NCI-H146 treated with DMSO at 0.1 percent for 48 hours (cell line): Measurements from ENCODE around the gene NRXN3.

Source experiments
- DNase-seq: peaks from one replicate; lab custom pipeline; 2025; ENCODE audit not compliant: unreplicated experiment; lab: John Stamatoyannopoulos, UW

NRXN3 gene

GRCh38 chr14:79044894-79045624 lies 874.9 kb downstream of the NRXN3 start:
- DNase-seq, result peak; percentile 67

DNA sequence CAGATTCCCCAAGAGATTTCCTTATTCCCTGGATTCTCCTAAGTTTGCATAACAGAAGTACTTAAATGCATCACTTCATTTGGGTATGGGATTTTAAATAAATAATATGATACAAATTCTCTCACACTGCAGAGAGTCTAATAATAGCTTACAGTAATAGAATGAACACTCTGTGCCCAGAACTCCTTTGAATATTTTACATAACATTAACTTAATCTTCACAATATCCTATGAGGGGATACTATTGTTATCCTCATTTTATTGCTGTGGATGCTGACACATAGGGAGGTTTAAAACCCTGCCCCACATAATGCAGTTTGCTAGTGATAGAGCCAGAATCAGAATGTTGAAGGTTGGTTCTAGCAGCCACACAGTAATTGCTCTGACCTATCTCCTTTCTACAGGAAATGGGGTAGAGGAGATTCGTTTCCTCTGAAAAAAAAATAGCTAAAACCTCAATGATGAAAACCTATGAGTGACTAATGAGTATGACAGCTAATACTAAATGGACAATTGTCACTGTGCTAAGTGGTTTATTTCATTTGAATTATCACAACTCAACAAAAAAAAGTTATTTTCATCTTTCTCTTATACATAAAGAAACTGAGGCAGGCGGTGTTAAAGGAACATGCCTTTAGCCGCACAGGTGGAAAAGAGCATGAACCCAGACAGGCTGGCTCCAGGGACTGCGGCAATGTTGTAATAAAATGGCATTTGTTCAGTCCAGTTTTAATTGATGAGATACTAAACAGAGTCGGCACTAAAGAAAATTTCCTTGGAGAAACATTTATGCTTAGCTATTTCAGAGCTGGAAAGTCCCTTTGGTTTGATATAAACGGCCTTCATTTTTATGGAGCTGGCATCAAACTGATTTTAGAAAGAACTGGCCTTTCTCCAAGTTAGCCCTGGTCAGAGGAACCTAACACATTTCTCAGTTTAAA lies 880.9 kb downstream of the NRXN3 start:
- DNase-seq, result no peak

DNA sequence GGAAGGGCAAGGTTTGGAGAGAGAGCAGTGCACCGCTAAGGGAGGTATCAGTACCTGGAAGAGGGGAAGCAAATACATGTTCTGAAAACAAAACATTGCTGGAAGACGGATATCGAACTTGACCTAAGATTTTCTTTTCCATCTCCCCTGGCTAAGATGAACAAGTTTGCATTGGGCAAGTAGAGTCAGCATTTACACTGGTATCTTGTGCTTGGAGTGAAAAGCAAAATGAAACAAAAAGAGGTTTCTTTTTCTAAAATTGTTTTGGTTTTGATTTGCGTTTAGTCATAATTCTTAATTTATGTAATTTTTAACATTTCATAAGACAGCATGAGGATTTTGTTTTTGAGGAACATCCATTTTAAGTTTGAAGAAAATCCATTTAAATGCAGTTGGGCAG lies 881.6 kb downstream of the NRXN3 start:
- no peak for DNase-seq

DNA sequence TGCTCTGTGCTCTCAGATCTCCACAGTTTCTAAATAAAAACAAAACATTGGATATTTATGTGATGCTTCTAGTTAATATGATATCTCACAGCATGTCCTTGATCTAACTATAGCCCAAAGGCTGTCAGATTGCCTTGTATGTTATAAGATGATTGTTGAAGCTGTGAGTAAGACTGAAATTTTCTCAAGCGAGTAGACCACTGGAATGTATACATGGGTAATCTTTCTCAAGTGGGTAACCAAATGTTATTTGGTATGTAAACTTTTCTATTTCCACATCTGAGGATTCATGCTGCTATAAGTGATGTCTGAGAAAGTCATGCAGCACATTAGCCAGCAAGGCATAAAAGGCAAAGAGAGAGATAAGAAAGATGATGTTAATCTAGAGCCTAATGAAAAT lies 886.7 kb downstream of the NRXN3 start:
- DNase-seq, result no peak

GRCh38 chr14:79057333-79057732 lies 887.2 kb downstream of the NRXN3 start:
- DNase-seq, result no peak

DNA sequence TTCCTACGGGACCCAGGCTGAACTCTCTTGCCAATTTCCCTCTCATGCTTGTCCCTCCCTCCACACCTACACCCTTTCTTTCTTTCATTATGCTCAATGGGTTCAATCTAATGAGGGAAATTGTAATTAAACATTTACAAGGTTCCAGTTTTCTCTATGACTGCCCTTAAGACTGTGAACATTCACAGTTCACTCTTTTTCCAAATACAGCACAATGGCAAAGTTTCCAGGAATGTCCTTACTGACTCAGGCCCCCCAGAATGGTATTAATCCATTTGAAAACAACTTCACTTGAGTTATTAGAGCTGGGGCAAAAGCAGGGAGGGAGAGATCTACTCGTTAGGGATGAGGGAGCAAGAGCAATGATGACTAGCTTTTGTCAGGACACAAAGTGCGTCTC lies 892.1 kb downstream of the NRXN3 start:
- DNase-seq, result no peak

DNA sequence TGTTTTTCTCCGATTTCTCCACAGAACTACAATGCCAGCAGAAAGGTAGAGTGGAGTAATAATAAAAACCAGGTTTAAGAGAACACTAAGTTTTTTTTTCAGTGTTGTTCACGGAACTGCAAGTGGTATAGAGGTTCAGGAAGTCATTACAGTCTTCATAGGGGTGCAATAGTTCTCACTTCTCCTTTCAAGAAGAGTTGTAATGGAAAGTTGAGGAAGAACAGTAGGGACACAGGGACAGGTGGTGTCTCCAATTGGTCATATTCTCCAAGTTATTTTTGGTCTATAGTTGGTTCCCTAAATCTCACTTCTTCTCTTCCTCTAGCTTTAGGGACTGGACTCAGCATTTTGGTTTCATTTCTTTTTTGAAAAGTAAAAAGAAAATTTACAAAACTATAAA lies 894.0 kb downstream of the NRXN3 start:
- DNase-seq, result no peak

- no peak for DNase-seq
Measured at GRCh38 chr14:79074510-79074909, 904.3 kb downstream of the NRXN3 start.

- DNase-seq, result no peak
Measured at GRCh38 chr14:79076428-79076827, 906.3 kb downstream of the NRXN3 start.

GRCh38 chr14:79077096-79077495 lies 906.9 kb downstream of the NRXN3 start:
- DNase-seq, result peak; percentile 64

DNA sequence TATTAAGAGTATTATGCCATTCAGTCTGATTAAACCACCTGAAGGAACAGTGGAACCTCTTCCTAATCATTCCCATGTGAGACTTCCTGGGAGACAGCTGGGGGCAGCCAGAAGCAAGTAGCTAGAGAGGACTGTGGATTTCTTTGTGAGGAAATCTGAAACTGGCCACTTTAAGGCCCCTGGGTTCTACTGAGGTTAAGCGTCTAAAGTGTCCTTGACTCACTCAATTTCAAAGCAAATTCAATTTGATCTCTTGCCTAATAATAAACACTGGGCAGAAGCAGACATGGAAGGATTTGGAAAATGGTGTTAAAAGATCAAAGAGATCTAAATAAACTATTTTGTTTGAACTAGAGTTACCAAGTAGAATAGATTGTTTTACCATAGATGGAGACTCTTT lies 909.9 kb downstream of the NRXN3 start:
- no peak for DNase-seq

- no peak for DNase-seq
Measured at GRCh38 chr14:79082883-79083282, 912.7 kb downstream of the NRXN3 start.

DNA sequence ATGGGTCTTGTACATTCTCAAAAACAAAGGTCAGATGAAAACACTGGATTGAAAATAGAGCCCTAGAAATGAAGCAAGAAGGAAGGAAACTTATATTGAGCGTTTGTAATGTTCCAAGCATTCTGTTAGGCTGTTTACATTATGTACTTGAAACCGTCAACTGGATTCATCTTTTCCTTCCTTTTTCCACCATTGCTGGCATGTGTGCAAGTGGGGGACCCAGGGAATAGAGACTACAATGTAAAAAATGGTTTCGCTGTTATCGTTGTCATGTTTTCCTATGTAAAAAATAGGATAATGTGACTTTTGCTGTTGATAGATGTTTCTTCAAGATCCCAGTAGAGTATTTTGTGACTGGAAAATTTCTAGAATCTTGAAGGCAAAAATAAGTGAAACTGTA lies 913.2 kb downstream of the NRXN3 start:
- DNase-seq, result no peak

- DNase-seq, result no peak
Measured at GRCh38 chr14:79084861-79085260, 914.7 kb downstream of the NRXN3 start.

- no peak for DNase-seq
Measured at GRCh38 chr14:79089576-79089975, 919.4 kb downstream of the NRXN3 start.

DNA sequence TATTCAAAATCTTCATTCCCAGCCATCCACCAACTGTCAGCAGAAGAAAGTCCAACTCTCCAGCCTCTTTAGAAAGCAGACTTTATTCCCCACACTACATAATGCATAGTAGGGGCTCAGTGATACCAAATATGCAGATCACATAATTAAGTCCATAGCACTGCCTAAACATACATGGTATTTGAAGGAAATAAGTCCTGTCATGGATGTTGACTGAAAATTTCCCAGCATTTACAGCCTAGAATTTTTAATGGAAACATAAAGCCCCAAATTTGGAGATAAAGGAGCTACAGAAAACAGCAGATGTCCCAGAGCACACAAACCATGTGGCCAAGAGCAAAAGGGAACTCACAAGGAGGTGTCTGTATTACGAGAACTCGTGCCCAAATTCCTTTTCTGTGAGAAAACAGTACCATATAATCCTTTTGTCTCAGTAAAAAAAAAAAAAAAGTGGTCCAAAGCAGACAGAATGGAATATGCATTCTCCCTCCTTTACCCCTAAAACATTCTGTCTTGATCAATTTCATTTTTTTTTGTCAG lies 920.5 kb downstream of the NRXN3 start:
- no peak for DNase-seq

DNA sequence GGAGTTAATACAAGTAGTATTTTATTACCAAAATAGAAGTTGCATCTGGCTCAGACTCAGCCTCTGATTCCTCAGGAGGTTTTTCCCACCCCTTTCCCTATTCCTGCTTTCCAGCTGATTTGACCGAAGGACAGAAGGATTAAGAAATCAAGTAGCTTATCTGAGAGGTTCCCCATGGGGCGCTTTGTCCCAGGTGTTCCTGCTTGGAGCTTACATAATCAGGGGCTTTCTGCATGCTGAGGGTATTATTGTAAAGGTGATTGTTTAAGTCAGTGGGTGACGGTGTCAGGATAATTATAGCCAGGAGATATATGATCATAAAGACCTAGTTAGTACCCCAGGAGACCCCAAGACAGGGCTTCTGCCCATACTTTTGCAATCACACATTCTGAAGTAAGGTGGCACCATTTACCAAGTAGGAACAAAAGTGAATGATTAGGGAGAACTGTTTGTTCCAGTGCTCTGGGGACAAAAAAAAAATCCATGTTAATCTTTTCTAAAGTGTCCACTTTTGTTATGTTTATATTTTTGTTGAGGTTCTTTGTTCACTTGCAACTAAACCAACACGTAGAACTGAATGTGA lies 921.3 kb downstream of the NRXN3 start:
- DNase-seq, result peak; percentile 86

DNA sequence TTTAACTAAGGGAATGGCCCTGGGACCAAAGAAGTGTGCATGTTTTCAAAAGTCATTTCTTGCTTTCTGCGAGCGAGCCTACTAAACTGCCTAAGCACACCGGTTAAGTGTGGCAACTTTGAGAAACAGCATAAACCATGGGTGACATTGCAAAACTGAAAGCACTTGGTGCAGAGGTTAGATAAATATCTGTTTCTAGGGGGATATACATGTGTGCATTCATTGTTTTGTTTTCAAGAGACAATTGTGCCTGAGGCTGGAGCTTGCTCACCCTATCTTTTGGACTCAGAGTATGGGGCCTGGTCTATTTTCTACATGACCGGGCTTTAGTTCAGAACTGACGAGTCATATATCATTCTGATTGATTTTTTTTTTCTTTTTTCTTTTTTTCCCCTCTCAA lies 923.4 kb downstream of the NRXN3 start:
- DNase-seq, result no peak

DNA sequence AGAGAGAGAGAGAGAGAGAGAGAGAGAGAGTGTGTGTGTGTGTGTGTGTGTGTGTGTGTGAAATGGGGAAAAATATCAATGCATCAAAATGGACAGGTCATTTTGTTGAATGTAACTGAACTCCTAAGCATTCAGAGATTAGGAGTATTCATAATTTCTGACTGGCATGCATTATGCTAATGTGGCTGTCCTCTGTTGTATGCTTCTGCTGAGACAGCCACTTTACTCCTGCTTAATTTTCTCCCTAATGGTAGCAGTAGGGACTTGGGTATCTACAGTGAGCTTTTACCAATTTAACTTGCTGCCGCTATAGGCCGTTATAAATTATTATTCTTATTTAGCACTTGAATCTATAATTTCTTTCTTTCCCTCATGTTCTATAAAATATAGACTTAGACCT lies 924.8 kb downstream of the NRXN3 start:
- no peak for DNase-seq

- DNase-seq, result no peak
Measured at GRCh38 chr14:79096811-79097210, 926.6 kb downstream of the NRXN3 start.

GRCh38 chr14:79098324-79098723 lies 928.2 kb downstream of the NRXN3 start:
- no peak for DNase-seq

DNA sequence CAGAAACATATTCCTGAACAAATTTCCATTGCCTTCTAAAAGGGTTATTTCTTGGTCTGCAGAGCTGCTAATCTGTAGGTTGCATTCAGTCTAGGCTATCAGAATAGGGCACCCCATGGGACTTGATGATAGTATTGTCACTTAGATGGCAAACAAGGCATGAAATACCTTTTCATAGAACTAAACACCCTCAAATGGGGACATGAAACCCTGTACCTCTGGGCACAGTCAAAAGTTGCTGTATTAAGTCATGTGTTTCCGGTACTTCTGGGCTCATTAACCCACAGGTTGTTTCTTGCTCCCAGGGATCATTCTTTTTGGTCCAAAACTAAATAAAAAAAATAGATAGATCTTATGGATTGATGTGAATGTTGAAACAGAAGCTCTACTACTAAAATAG lies 930.4 kb downstream of the NRXN3 start:
- DNase-seq, result no peak
